HL-60 (cell line): Measurements from ENCODE around the gene KDM5C.
A peak's percentile ranks its signal among the peaks of the same experiment; 100 is the strongest.

ENCODE experiments used
- DNase-seq, 2 experiments: peaks; one replicate each; pipeline ENCODE4 v3.0.0-alpha.2; 2010 to 2020; ENCODE audit warnings: low read depth in 1 of 2, low spot score in 1 of 2
- H3K27ac ChIP-seq: fragments of 250-450 bp; sonication (Bioruptor Pico); replicated peaks from 2 replicates; pipeline ENCODE4 v1.5.1; 2020; ENCODE audit warnings: mild to moderate bottlenecking, moderate library complexity
- H3K27me3 ChIP-seq: fragments of 250-450 bp; sonication (Bioruptor Pico); 2 replicates; pipeline ENCODE4 v1.5.1; 2021; ENCODE audit warnings: mild to moderate bottlenecking, moderate library complexity; ENCODE audit not compliant: insufficient read depth, poor library complexity, severe bottlenecking
- H3K4me3 ChIP-seq: replicated peaks from 2 replicates; pipeline ENCODE4 v1.5.1; 2011; ENCODE audit warnings: mild to moderate bottlenecking, control low read depth, low read length; ENCODE audit not compliant: insufficient read depth
- GABPA ChIP-seq: IDR thresholded peaks from 2 replicates; pipeline ENCODE4 v1.6.1; 2012; ENCODE audit warnings: low read depth
- POLR2AphosphoS5 ChIP-seq: IDR thresholded peaks from 2 replicates; pipeline ENCODE4 v1.6.1; 2012; ENCODE audit warnings: low read depth
- SPI1 ChIP-seq: IDR thresholded peaks from 2 replicates; pipeline ENCODE4 v1.6.1; 2012; ENCODE audit warnings: low read depth, mild to moderate bottlenecking, borderline replicate concordance
- TF ChIP-seq, protein P1 (sequence below): IDR thresholded peaks from 2 replicates; pipeline ENCODE4 v1.6.1; 2012; ENCODE audit warnings: low read depth; ENCODE audit not compliant: insufficient replicate concordance
- TF ChIP-seq, protein P2 (sequence below): IDR thresholded peaks from one replicate; pipeline ENCODE4 v1.5.1; 2011; ENCODE audit warnings: low read length, control low read depth, inconsistent platforms; ENCODE audit not compliant: insufficient read depth

Gene KDM5C

DNA sequence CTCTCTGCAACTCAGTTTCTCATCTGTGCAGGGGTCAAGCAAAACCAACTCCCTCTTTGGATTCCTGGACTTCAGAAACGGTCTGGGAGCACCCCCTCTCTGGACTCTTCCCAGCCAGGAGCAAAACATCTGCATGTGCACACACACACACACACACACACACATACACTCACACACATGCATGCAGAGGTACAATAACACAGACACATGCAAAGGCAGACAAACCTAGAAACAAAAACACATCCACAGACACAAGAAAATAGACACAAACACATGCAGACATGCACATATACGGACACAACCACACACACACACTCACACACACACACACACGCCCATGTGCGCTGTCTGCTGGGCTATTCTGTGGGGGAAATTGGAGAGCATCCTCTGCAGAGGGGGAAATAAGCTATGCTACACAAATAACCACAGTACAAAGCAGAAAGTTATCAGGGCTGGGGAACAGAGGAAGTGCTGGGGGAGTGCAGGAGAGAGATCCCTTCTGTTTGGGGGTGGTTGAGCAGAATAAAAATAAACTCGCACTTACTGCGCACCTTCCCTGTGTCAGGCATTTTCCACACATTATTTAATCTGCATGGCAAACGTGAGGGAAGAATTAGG lies 36.5 kb upstream of the KDM5C start:
- H3K27ac ChIP-seq, result no peak overlapping the region
- TF ChIP-seq, protein P1, sequence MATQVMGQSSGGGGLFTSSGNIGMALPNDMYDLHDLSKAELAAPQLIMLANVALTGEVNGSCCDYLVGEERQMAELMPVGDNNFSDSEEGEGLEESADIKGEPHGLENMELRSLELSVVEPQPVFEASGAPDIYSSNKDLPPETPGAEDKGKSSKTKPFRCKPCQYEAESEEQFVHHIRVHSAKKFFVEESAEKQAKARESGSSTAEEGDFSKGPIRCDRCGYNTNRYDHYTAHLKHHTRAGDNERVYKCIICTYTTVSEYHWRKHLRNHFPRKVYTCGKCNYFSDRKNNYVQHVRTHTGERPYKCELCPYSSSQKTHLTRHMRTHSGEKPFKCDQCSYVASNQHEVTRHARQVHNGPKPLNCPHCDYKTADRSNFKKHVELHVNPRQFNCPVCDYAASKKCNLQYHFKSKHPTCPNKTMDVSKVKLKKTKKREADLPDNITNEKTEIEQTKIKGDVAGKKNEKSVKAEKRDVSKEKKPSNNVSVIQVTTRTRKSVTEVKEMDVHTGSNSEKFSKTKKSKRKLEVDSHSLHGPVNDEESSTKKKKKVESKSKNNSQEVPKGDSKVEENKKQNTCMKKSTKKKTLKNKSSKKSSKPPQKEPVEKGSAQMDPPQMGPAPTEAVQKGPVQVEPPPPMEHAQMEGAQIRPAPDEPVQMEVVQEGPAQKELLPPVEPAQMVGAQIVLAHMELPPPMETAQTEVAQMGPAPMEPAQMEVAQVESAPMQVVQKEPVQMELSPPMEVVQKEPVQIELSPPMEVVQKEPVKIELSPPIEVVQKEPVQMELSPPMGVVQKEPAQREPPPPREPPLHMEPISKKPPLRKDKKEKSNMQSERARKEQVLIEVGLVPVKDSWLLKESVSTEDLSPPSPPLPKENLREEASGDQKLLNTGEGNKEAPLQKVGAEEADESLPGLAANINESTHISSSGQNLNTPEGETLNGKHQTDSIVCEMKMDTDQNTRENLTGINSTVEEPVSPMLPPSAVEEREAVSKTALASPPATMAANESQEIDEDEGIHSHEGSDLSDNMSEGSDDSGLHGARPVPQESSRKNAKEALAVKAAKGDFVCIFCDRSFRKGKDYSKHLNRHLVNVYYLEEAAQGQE, result no peak
- no peak for TF ChIP-seq GABPA
- no peak for TF ChIP-seq POLR2AphosphoS5
- peak; percentile 23; the same call in 1 of the 2 replicates for TF ChIP-seq SPI1
- TF ChIP-seq, protein P2, sequence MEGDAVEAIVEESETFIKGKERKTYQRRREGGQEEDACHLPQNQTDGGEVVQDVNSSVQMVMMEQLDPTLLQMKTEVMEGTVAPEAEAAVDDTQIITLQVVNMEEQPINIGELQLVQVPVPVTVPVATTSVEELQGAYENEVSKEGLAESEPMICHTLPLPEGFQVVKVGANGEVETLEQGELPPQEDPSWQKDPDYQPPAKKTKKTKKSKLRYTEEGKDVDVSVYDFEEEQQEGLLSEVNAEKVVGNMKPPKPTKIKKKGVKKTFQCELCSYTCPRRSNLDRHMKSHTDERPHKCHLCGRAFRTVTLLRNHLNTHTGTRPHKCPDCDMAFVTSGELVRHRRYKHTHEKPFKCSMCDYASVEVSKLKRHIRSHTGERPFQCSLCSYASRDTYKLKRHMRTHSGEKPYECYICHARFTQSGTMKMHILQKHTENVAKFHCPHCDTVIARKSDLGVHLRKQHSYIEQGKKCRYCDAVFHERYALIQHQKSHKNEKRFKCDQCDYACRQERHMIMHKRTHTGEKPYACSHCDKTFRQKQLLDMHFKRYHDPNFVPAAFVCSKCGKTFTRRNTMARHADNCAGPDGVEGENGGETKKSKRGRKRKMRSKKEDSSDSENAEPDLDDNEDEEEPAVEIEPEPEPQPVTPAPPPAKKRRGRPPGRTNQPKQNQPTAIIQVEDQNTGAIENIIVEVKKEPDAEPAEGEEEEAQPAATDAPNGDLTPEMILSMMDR, result no peak
- H3K27me3 ChIP-seq, result no peaks in the 10 kb centered on the region
- peak in 1 of 2 experiments; percentile 15 for DNase-seq
- H3K4me3 ChIP-seq, result no peak overlapping the region

DNA sequence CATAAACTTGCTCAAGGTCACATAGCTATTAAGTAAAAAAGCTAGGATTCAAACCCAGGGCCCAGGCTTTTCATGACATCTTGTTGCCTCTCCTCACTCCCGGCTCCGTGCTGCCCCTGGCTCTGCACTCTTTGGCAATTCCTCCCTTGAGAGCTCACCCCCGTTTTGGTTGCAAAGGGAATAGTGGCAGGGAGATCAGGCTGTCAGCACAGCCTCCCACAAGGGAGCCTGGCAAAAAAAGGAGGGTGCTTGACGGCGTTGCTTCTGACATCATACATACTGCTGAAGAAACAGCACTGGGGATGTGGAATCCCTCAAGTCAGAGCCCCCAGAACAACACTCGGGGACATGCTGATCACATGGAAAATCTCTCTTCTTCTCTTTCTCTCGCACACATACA lies 35.8 kb upstream of the KDM5C start:
- DNase-seq, result no peak
- Histone ChIP-seq H3K27ac (no peak overlapping the region), H3K4me3 (no peak overlapping the region), H3K27me3 (no peaks in the 10 kb centered on the region)
- TF ChIP-seq, protein P1, result no peak
- TF ChIP-seq POLR2AphosphoS5 (no peak), GABPA (no peak), SPI1 (no peak)
- TF ChIP-seq, protein P2, result no peak

DNA sequence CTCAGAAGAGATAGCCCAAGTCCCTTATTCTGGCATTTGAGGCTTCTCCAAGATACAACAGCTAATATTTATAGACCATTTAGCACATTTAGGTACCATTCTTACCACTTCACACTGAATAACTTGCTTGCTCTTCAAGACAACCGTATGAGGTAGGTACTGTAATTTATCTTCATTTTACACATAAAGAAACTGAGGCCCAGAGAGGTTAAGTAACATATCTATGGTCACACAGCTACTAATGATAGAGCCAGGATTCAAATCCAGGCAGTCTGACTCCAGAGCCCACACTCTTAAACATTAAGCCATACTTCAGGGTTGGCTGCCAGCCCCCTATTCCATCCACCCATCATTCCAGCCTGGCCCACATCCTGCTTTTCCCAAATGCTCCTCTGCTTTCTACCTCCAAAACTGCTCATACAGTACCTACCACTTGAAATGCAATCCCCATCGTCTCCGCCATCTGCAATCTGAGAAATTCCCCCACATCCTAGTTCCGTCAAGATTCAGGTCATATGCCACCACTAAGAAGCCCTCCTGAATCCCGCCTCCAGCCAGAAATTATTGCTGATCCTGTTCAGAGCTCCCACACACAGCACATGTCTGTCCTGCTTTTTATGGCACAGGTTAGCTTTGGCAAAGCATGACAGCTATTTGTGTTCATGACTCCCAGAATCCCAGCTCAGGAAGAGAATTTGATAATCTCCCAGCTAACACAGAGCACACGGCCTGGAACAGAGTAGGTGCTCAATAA lies 32.8 kb upstream of the KDM5C start:
- no peaks in the 10 kb centered on the region for H3K27me3 ChIP-seq
- H3K4me3 ChIP-seq, result no peak overlapping the region
- no peak for DNase-seq
- H3K27ac ChIP-seq, result no peak overlapping the region
- TF ChIP-seq, protein P1, result no peak
- TF ChIP-seq, protein P2, result no peak
- TF ChIP-seq SPI1 (no peak), GABPA (no peak), POLR2AphosphoS5 (no peak)
